ENCODE results near the gene ZNF316.
"Not testable (repeated sequence)": the region's sequence is repeated elsewhere in the genome, so short reads cannot be mapped to it uniquely, and the experiment has no call there.

ZNF316 gene

GRCh38 chr7:6648066-6648814, 11.1 kb downstream of the ZNF316 start:
- no peak for DNase-seq

- no peak for DNase-seq
These were observed 11.6 kb downstream of the ZNF316 start for GRCh38 chr7:6648815-6649104.

- DNase-seq, result no peak
These were observed 12.3 kb downstream of the ZNF316 start for GRCh38 chr7:6649241-6649961.

- no peak for DNase-seq
These were observed 13.0 kb downstream of the ZNF316 start for GRCh38 chr7:6650086-6650485.

GRCh38 chr7:6650521-6651011, 13.4 kb downstream of the ZNF316 start:
- DNase-seq, result no peak

- DNase-seq, result no peak
These were observed 14.8 kb downstream of the ZNF316 start for GRCh38 chr7:6651851-6652445.

- no peak for DNase-seq
These were observed 15.4 kb downstream of the ZNF316 start for GRCh38 chr7:6652446-6653011.

GRCh38 chr7:6653071-6654003, 16.2 kb downstream of the ZNF316 start:
- DNase-seq, result no peak

GRCh38 chr7:6654113-6654841, 17.2 kb downstream of the ZNF316 start:
- DNase-seq, result no peak

- DNase-seq, result no peak
These were observed 17.9 kb downstream of the ZNF316 start for GRCh38 chr7:6654842-6655610.

GRCh38 chr7:6655636-6656385, 18.7 kb downstream of the ZNF316 start:
- DNase-seq, result no peak

- DNase-seq, result no peak
These were observed 19.3 kb downstream of the ZNF316 start for GRCh38 chr7:6656413-6656812.

GRCh38 chr7:6658618-6659345, 21.7 kb downstream of the ZNF316 start:
- DNase-seq, result no peak

GRCh38 chr7:6670851-6671250, 33.7 kb downstream of the ZNF316 start:
- not testable (repeated sequence) for DNase-seq

- no peak for DNase-seq
These were observed 38.8 kb downstream of the ZNF316 start for GRCh38 chr7:6675807-6676405.

GRCh38 chr7:6680146-6680545, 43.0 kb downstream of the ZNF316 start:
- no peak for DNase-seq

GRCh38 chr7:6691103-6691502, 54.0 kb downstream of the ZNF316 start:
- no peak for DNase-seq

- no peak for DNase-seq
These were observed 54.5 kb downstream of the ZNF316 start for GRCh38 chr7:6691609-6692106.

GRCh38 chr7:6700793-6701192, 63.7 kb downstream of the ZNF316 start:
- no peak for DNase-seq
